A549 (cell line): ENCODE data around the gene XRN1. TPM values are rescaled to one million over a fixed set of nuclear protein-coding genes. Genes with fewer than 3 reads are reported as not detected.

ENCODE experiments used
- polyA plus RNA-seq, 4 experiments: library from polyadenylated mRNA; depleted of rRNA in 3 of 4; stranded (reverse); fragments of >200 nt; fragmentation: RNase III in 1 of 4; extraction: RNeasy Plus Mini Kit Qiagen cat#74134 plus additional on column Dnase treatment in 1 of 4; gene quantifications; 2 replicates in 3 of 4; 3 replicates in 1 of 4; pipeline ENCODE4 v1.2.3, GENCODE V29; 2011 to 2017
- small RNA-seq, 6 experiments: library from RNA; depleted of rRNA; stranded (forward); fragments of <200 nt; gene quantifications; one replicate each; pipeline ENCODE3, GENCODE V24; 2012

XRN1 gene
- polyA plus RNA-seq, 2 of the 4 experiments (the other 2 are of a cell fraction), result 4.2 to 22.6 TPM

Small RNA genes lying within 50 kb of the gene (small RNA-seq; reads per million reads assigned to genes)
- gene RNU1-100P (0 to 1.3 (median 0) reads per million in 6 experiments), gene RNU6-1294P (0 reads per million in 6 experiments)

Other genes with a start within 250 kb of the XRN1 start
- 13.2 and 18.1 TPM in 2 replicates for gene GK5, start 222.5 kb downstream of the XRN1 start, polyA plus RNA-seq (2011; rRNA removed)
- 6.9 to 7.5 TPM (median 7.0 TPM) in 3 replicates for gene GK5, start 222.5 kb downstream of the XRN1 start, polyA plus RNA-seq (2017; fragmentation: RNase III; extraction: RNeasy Plus Mini Kit Qiagen cat#74134 plus additional on column Dnase treatment)
- 28.6 and 36.2 TPM in 2 replicates for gene ATR, start 130.7 kb upstream of the XRN1 start, polyA plus RNA-seq (2011; rRNA removed)
- gene ATR, start 130.7 kb upstream of the XRN1 start, polyA plus RNA-seq (2017; fragmentation: RNase III; extraction: RNeasy Plus Mini Kit Qiagen cat#74134 plus additional on column Dnase treatment), result 13.7 to 15.1 TPM (median 13.9 TPM) in 3 replicates
- gene PLS1, start 148.4 kb upstream of the XRN1 start, polyA plus RNA-seq (2011; rRNA removed), result 73.7 and 78.1 TPM in 2 replicates
- gene PLS1, start 148.4 kb upstream of the XRN1 start, polyA plus RNA-seq (2017; fragmentation: RNase III; extraction: RNeasy Plus Mini Kit Qiagen cat#74134 plus additional on column Dnase treatment), result 18.0 to 18.5 TPM (median 18.3 TPM) in 3 replicates